ENCODE measurements around the gene RGS10. TPM values are rescaled to one million over a fixed set of nuclear protein-coding genes. Genes with fewer than 3 reads are reported as not detected.
"Not testable (repeated sequence)": the region's sequence is repeated elsewhere in the genome, so short reads cannot be mapped to it uniquely, and the experiment has no call there.

RGS10 gene
- total RNA-seq, 1 donor from 2014 or later, result 5.6 TPM

DNA sequence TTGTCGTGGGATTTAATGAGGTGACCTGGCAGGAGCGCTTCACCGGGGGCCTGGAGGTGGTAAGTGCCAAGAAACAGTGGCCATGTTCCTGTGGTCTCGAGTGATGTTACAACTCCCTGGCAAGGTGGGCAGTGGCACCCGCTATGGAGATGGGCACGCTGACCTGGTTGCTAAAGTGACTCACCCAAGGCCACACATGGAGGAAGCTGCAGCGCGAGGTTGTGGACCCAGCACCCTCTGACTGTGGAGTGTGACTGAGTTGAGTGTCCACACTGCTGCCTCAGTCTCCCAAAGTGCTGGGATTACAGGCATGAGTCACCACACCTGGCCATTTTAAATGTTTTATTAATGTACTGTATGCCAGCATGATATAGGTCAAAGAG, 73.2 kb downstream of the RGS10 start:
- no peaks in the 10 kb centered on the region for H3K4me1 ChIP-seq
- peaks cover 24% of the 10 kb centered on the region for H3K27me3 ChIP-seq (ENCODE audit: low read depth)
- DNase-seq, result no peak
- no peak overlapping the region for H3K27ac ChIP-seq (replicated peaks)
- H3K4me3 ChIP-seq, result no peak overlapping the region
- H3K9me3 ChIP-seq (replicated peaks), result no peaks in the 10 kb centered on the region
- intact Hi-C loops (cut with micrococcal nuclease), result no loop called here
- TF ChIP-seq, protein P1, sequence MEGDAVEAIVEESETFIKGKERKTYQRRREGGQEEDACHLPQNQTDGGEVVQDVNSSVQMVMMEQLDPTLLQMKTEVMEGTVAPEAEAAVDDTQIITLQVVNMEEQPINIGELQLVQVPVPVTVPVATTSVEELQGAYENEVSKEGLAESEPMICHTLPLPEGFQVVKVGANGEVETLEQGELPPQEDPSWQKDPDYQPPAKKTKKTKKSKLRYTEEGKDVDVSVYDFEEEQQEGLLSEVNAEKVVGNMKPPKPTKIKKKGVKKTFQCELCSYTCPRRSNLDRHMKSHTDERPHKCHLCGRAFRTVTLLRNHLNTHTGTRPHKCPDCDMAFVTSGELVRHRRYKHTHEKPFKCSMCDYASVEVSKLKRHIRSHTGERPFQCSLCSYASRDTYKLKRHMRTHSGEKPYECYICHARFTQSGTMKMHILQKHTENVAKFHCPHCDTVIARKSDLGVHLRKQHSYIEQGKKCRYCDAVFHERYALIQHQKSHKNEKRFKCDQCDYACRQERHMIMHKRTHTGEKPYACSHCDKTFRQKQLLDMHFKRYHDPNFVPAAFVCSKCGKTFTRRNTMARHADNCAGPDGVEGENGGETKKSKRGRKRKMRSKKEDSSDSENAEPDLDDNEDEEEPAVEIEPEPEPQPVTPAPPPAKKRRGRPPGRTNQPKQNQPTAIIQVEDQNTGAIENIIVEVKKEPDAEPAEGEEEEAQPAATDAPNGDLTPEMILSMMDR (IDR thresholded peaks at IDR 0.05; ENCODE audit: borderline replicate concordance), result no peak
- no peaks in the 10 kb centered on the region for H3K36me3 ChIP-seq

DNA sequence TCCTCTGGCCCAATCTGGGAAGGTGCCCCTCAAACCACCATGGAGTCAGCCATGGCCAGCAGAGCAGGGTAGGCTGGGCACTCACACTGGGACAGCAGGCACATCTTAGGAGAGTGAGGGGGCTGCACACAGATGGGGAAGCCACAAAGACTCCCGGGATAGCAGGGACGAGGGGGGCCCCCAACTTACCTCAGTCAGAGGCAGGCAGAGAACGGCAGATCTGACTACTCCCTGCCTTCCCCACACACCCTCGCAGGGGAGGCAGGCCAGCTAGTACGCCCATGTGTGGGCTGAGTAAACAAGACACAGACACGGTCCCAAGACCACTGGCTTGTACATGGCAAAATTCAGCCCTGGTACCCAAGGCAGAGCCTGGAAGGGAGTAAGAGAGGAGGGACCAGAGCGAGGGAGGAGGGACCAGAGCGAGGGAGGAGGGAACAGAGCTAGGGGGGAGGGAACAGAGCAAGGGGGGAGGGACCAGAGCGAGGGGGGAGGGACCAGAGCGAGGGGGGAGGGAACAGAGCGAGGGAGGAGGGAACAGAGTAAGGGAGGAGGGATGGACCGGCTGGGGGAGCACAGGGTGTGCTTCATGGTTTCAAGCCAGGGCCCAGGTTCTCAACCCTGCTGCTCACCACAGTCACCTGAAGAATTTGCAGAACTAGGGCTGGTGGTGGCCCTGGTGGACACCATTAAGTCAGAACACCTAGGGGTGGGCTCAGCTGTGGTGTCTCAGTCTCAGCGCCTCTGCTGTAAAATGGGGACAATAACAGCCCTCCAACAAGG, 73.8 kb downstream of the RGS10 start:
- Histone ChIP-seq H3K4me3 (no peak overlapping the region), H3K27me3 (ENCODE audit: low read depth) (peaks cover 18% of the 10 kb centered on the region), H3K9me3 (replicated peaks) (no peaks in the 10 kb centered on the region), H3K4me1 (no peaks in the 10 kb centered on the region), H3K27ac (replicated peaks) (no peak overlapping the region), H3K36me3 (no peaks in the 10 kb centered on the region)
- no peak for DNase-seq
- TF ChIP-seq, protein P1 (IDR thresholded peaks at IDR 0.05; ENCODE audit: borderline replicate concordance), result no peak
- intact Hi-C loops (cut with micrococcal nuclease), result no loop called here

DNA sequence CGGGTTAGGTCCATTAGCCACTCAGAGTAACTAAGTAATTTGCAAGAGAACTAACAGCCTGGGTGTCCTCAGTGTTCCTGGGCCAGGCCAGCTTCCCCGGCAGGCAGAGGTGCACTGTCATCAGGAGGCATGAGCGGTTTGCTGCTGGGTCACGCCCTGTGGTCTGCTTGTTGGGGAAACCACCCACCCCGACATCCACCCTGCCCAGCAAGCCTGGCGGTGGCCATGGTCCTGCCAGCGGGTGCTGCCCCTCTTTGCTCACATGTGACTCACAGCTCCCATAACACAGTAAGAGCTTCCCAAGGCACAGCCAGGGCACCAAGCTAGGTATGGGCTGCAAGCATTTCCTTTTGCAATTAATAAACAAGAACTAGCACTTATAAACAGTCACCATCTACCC, 75.9 kb downstream of the RGS10 start:
- Histone ChIP-seq H3K9me3 (replicated peaks) (peaks cover 6% of the 10 kb centered on the region), H3K4me1 (no peaks in the 10 kb centered on the region), H3K4me3 (no peak overlapping the region), H3K27ac (replicated peaks) (no peak overlapping the region), H3K36me3 (no peaks in the 10 kb centered on the region), H3K27me3 (ENCODE audit: low read depth) (peaks cover 8% of the 10 kb centered on the region)
- DNase-seq, result no peak
- TF ChIP-seq, protein P1 (IDR thresholded peaks at IDR 0.05; ENCODE audit: borderline replicate concordance), result no peak
- intact Hi-C loops (cut with micrococcal nuclease), result no loop called here

DNA sequence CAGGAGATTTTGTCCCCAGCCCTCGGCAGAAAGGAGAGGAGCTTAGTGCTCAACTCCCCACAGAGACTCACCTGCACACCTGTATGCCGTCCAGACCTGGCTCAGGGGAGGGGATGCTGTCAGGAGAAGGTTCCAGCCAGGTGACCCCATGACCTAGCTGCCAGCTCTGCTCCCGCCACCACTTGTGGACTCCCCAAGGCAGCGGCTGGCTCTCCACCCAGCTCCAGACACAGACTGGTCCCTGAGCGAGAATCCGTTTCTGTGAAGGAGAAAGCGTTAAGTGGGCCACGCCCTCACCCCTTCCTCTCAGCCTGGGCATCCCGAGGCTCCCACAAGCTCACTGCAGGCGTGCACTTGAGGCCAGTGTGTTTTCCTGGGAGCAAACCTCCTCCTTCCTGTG, 76.4 kb downstream of the RGS10 start:
- Histone ChIP-seq H3K27me3 (ENCODE audit: low read depth) (peaks cover 8% of the 10 kb centered on the region), H3K9me3 (replicated peaks) (peaks cover 6% of the 10 kb centered on the region), H3K4me1 (no peaks in the 10 kb centered on the region), H3K36me3 (no peaks in the 10 kb centered on the region), H3K4me3 (no peak overlapping the region), H3K27ac (replicated peaks) (no peak overlapping the region)
- intact Hi-C loops (cut with micrococcal nuclease), result no loop called here
- TF ChIP-seq, protein P1 (IDR thresholded peaks at IDR 0.05; ENCODE audit: borderline replicate concordance), result no peak
- DNase-seq, result no peak

DNA sequence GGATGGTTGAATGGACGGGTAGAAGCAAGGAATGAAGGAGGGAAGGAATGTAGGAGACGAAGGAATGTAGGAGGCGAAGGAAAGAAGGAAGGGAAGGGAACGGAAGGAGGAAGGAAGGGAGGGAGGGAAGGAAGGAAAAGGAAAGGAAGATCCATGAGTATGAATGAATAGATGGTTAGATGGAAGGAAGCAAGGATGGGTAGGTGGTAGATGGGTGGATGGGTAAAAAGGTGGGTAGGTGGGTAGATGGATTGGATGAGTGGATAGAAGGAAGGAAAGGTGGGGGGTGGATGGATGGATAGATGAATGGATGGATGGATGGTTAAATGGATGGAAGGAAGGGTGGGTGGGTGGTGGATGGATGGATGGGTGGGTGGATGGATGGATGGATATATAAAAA, 77.4 kb downstream of the RGS10 start:
- no peak overlapping the region for H3K27ac ChIP-seq (replicated peaks)
- peaks cover 6% of the 10 kb centered on the region for H3K9me3 ChIP-seq (replicated peaks)
- peaks cover 8% of the 10 kb centered on the region for H3K27me3 ChIP-seq (ENCODE audit: low read depth)
- DNase-seq, result no peak
- H3K4me3 ChIP-seq, result no peak overlapping the region
- TF ChIP-seq, protein P1 (IDR thresholded peaks at IDR 0.05; ENCODE audit: borderline replicate concordance), result no peak
- intact Hi-C loops (cut with micrococcal nuclease), result no loop called here
- no peaks in the 10 kb centered on the region for H3K36me3 ChIP-seq
- no peaks in the 10 kb centered on the region for H3K4me1 ChIP-seq

DNA sequence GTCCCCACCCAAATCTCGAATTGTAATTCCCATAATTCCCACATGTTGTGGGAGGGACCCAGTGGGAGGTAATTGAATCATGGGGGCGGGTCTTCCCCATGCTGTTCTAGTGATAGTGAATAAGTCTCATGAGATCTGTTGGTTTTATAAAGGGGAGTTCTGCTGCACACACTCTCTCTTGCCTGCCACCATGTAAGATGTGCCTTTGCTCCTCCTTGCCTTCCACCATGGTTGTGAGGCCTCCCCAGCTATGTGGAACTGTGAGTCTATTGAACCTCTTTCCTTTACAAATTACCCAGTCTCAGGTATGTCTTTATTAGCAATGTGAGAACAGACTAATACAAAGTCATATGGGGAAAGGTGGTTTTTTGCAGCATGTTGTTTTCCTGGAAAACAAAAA, 79.3 kb downstream of the RGS10 start:
- intact Hi-C loops (cut with micrococcal nuclease); DNase-seq; H3K27ac ChIP-seq (replicated peaks): not testable (repeated sequence)

More for the DNA sequence above, 79.3 kb downstream of the RGS10 start:
- not testable (repeated sequence) for H3K36me3 ChIP-seq; H3K4me1 ChIP-seq; H3K4me3 ChIP-seq; H3K27me3 ChIP-seq (ENCODE audit: low read depth); H3K9me3 ChIP-seq (replicated peaks)

Data from left ventricle myocardium inferior (tissue), 1 donor.